HepG2 (cell line): ENCODE results near the gene KIAA1217. TPM values are rescaled to one million over a fixed set of nuclear protein-coding genes. Genes with fewer than 3 reads are reported as not detected.

ENCODE experiments used
- FOXO1 ChIP-seq: sonication (generic); formaldehyde crosslinking; IDR thresholded peaks from 2 replicates; pipeline ENCODE4 v1.4.0; 2020; ENCODE audit warnings: missing genetic modification reagents
- HINFP ChIP-seq: sonication (generic); formaldehyde crosslinking; IDR thresholded peaks from 2 replicates; pipeline ENCODE4 v1.4.0; 2020; ENCODE audit warnings: low read depth, mild to moderate bottlenecking, missing genetic modification reagents
- HNF4A ChIP-seq: sonication (generic); formaldehyde crosslinking; IDR thresholded peaks from 2 replicates; pipeline ENCODE4 v1.4.0; 2020; ENCODE audit warnings: missing genetic modification reagents
- MAZ ChIP-seq, 2 experiments: sonication (generic) in 1 of 2; formaldehyde crosslinking in 1 of 2; IDR thresholded peaks; 2 replicates each; pipeline versions ENCODE4 v1.5.0 to v1.6.1; 2012 to 2020; ENCODE audit warnings: low read depth in 2 of 2, mild to moderate bottlenecking in 2 of 2, borderline replicate concordance in 1 of 2, improper control_type of control experiment in 1 of 2, low read length in 1 of 2, missing genetic modification reagents in 1 of 2, moderate library complexity in 1 of 2
- SKI ChIP-seq: fragments of 450-650 bp; IDR thresholded peaks from one replicate; pipeline ENCODE4 v1.6.1; 2018; ENCODE audit warnings: mild to moderate bottlenecking; ENCODE audit not compliant: partially characterized antibody
- TCF7 ChIP-seq: sonication (generic); IDR thresholded peaks from 2 replicates; pipeline ENCODE4 v1.6.1; 2016; ENCODE audit warnings: antibody characterized with exemption, low read depth
- polyA plus RNA-seq, 8 experiments: library from polyadenylated mRNA; depleted of rRNA in 3 of 8; stranded (reverse) in 7 of 8; unstranded in 1 of 8; fragments of >200 nt; fragmentation: Illumina TruSeq in 4 of 8; extraction: Trizol in 4 of 8; gene quantifications; 2 replicates each; pipeline versions ENCODE4 v1.2.1 to v1.2.3, GENCODE V29; 2011 to 2016; ENCODE audit warnings: low read depth in 4 of 8, missing spikeins in 1 of 8, mixed read lengths in 1 of 8; ENCODE audit not compliant: insufficient read depth in 1 of 8
- total RNA-seq, 5 experiments: library from RNA; depleted of rRNA; stranded (reverse); fragments of >200 nt; fragmentation: Illumina TruSeq; extraction: Trizol; gene quantifications; 2 replicates each; pipeline ENCODE4 v1.2.3, GENCODE V29; 2016; ENCODE audit warnings: low read depth in 1 of 5
- TF ChIP-seq, protein P1 (sequence below): sonication (generic); formaldehyde crosslinking; IDR thresholded peaks from 2 replicates; pipeline ENCODE4 v1.5.1; 2020; ENCODE audit warnings: mild to moderate bottlenecking, missing genetic modification reagents, moderate library complexity
- TF ChIP-seq, protein P2 (sequence below): sonication (generic); formaldehyde crosslinking; conservative IDR thresholded peaks from 2 replicates; pipeline ENCODE4 v1.4.0; 2020; ENCODE audit warnings: mild to moderate bottlenecking, missing genetic modification reagents, moderate library complexity
- TF ChIP-seq, protein P3 (sequence below): sonication (generic); formaldehyde crosslinking; IDR thresholded peaks from 2 replicates; pipeline ENCODE4 v1.4.0; 2020; ENCODE audit warnings: mild to moderate bottlenecking, missing genetic modification reagents

Gene KIAA1217
- total and polyA plus RNA-seq, 2 of the 13 experiments (the other 11 are each of a cell fraction or from before 2014, with no cell fraction given) = 4.6 to 10.9 TPM

GRCh38 chr10:24202181-24202570 is 6.8 kb upstream of the KIAA1217 start (continued):
- TF ChIP-seq, protein P1, sequence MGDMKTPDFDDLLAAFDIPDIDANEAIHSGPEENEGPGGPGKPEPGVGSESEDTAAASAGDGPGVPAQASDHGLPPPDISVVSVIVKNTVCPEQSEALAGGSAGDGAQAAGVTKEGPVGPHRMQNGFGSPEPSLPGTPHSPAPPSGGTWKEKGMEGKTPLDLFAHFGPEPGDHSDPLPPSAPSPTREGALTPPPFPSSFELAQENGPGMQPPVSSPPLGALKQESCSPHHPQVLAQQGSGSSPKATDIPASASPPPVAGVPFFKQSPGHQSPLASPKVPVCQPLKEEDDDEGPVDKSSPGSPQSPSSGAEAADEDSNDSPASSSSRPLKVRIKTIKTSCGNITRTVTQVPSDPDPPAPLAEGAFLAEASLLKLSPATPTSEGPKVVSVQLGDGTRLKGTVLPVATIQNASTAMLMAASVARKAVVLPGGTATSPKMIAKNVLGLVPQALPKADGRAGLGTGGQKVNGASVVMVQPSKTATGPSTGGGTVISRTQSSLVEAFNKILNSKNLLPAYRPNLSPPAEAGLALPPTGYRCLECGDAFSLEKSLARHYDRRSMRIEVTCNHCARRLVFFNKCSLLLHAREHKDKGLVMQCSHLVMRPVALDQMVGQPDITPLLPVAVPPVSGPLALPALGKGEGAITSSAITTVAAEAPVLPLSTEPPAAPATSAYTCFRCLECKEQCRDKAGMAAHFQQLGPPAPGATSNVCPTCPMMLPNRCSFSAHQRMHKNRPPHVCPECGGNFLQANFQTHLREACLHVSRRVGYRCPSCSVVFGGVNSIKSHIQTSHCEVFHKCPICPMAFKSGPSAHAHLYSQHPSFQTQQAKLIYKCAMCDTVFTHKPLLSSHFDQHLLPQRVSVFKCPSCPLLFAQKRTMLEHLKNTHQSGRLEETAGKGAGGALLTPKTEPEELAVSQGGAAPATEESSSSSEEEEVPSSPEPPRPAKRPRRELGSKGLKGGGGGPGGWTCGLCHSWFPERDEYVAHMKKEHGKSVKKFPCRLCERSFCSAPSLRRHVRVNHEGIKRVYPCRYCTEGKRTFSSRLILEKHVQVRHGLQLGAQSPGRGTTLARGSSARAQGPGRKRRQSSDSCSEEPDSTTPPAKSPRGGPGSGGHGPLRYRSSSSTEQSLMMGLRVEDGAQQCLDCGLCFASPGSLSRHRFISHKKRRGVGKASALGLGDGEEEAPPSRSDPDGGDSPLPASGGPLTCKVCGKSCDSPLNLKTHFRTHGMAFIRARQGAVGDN (CRISPR knock-in tag) = peak; percentile 45
- TF ChIP-seq, protein P2, sequence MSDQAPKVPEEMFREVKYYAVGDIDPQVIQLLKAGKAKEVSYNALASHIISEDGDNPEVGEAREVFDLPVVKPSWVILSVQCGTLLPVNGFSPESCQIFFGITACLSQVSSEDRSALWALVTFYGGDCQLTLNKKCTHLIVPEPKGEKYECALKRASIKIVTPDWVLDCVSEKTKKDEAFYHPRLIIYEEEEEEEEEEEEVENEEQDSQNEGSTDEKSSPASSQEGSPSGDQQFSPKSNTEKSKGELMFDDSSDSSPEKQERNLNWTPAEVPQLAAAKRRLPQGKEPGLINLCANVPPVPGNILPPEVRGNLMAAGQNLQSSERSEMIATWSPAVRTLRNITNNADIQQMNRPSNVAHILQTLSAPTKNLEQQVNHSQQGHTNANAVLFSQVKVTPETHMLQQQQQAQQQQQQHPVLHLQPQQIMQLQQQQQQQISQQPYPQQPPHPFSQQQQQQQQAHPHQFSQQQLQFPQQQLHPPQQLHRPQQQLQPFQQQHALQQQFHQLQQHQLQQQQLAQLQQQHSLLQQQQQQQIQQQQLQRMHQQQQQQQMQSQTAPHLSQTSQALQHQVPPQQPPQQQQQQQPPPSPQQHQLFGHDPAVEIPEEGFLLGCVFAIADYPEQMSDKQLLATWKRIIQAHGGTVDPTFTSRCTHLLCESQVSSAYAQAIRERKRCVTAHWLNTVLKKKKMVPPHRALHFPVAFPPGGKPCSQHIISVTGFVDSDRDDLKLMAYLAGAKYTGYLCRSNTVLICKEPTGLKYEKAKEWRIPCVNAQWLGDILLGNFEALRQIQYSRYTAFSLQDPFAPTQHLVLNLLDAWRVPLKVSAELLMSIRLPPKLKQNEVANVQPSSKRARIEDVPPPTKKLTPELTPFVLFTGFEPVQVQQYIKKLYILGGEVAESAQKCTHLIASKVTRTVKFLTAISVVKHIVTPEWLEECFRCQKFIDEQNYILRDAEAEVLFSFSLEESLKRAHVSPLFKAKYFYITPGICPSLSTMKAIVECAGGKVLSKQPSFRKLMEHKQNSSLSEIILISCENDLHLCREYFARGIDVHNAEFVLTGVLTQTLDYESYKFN (CRISPR knock-in tag) = peak; percentile 47
- TF ChIP-seq TCF7 (peak; percentile 51), SKI (no peak), HINFP (CRISPR knock-in tag) (0 out of 2 replicates have a peak, but pooled peaks have one; percentile 26), MAZ (IDR thresholded peaks at IDR 0.05; ENCODE audit: borderline replicate concordance, low read depth, low read length) (peak; percentile 90; the same call in 1 of the 2 replicates), MAZ (CRISPR knock-in tag; IDR thresholded peaks at IDR 0.05; ENCODE audit: low read depth) (no peak), FOXO1 (CRISPR knock-in tag) (0 out of 2 replicates have a peak, but pooled peaks have one; percentile 10), HNF4A (peak; percentile 60)
- TF ChIP-seq, protein P3, sequence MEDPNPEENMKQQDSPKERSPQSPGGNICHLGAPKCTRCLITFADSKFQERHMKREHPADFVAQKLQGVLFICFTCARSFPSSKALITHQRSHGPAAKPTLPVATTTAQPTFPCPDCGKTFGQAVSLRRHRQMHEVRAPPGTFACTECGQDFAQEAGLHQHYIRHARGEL (CRISPR knock-in tag) = no peak
- TF ChIP-seq, all 625 proteins: peak for 29
